Spleen (tissue), 11 donors: ENCODE data around the gene TOPBP1. TPM values are rescaled to one million over a fixed set of nuclear protein-coding genes. Genes with fewer than 3 reads are reported as not detected.

Experiments used
- DNase-seq: peaks from one replicate; pipeline ENCODE4 v3.0.0-alpha.2; 2020
- H3K27ac ChIP-seq, 8 donors: fragments of 200-600 bp; sonication (generic) in 7 of 8; 1 replicate in 4 of 8; 2 replicates in 4 of 8; pipeline versions ENCODE4 v1.5.0 to v1.8.0; 2016 to 2021; ENCODE audit warnings: inconsistent platforms in 4 of 8, mild to moderate bottlenecking in 4 of 8, moderate library complexity in 1 of 8
- H3K27me3 ChIP-seq, 7 donors: fragments of 200-600 bp; sonication (generic) in 6 of 7; replicated peaks in 1 of 7; 1 replicate in 4 of 7; 2 replicates in 3 of 7; pipeline versions ENCODE4 v1.5.0 to v1.8.0; 2016 to 2021; ENCODE audit warnings: inconsistent platforms in 3 of 7, mild to moderate bottlenecking in 1 of 7
- H3K36me3 ChIP-seq, 6 donors: fragments of 200-600 bp; sonication (generic) in 5 of 6; 1 replicate in 4 of 6; 2 replicates in 2 of 6; pipeline versions ENCODE4 v1.5.0 to v1.8.0; 2016 to 2021; ENCODE audit warnings: inconsistent platforms in 2 of 6
- H3K4me1 ChIP-seq, 6 donors: fragments of 200-600 bp; sonication (generic) in 5 of 6; 1 replicate in 3 of 6; 2 replicates in 3 of 6; pipeline versions ENCODE4 v1.5.0 to v1.8.0; 2016 to 2021; ENCODE audit warnings: inconsistent platforms in 3 of 6
- H3K4me3 ChIP-seq, 8 donors: fragments of 200-600 bp; sonication (generic) in 7 of 8; 1 replicate in 4 of 8; 2 replicates in 4 of 8; pipeline versions ENCODE4 v1.5.0 to v1.8.0; 2016 to 2021; ENCODE audit warnings: inconsistent platforms in 4 of 8, mild to moderate bottlenecking in 4 of 8, moderate library complexity in 2 of 8
- H3K9me3 ChIP-seq, 8 donors: fragments of 200-600 bp; sonication (generic) in 7 of 8; 1 replicate in 4 of 8; 2 replicates in 4 of 8; pipeline versions ENCODE4 v1.5.0 to v1.8.0; 2016 to 2021; ENCODE audit warnings: inconsistent platforms in 4 of 8
- CTCF ChIP-seq, 11 experiments: fragments of 200-600 bp in 7 of 11; fragments of 450-650 bp in 4 of 11; sonication (generic) in 4 of 11; IDR thresholded peaks in 8 of 11; conservative IDR thresholded peaks in 3 of 11; 1 replicate in 7 of 11; 2 replicates in 4 of 11; pipeline versions ENCODE4 v1.4.0 to v1.8.0; 2016 to 2021; ENCODE audit warnings: antibody characterized with exemption in 11 of 11, inconsistent platforms in 4 of 11, mild to moderate bottlenecking in 1 of 11
- POLR2A ChIP-seq, 3 donors: fragments of 450-650 bp; IDR thresholded peaks; one replicate each; pipeline ENCODE4 v1.5.1; 2017; ENCODE audit warnings: antibody characterized with exemption in 3 of 3, mild to moderate bottlenecking in 1 of 3
- POLR2AphosphoS5 ChIP-seq, 3 donors: sonication (generic); formaldehyde crosslinking; IDR thresholded peaks; one replicate each; pipeline ENCODE4 v1.5.1; 2017; ENCODE audit warnings: antibody characterized with exemption in 3 of 3
- WGBS, 5 donors: extraction: QIAGEN DNeasy Blood & Tissue Kit in 3 of 5; methylation state at CpG; one replicate each; pipeline versions ENCODE4 v1.1.5 to v1.1.7; 2013 to 2018; 5-methylcytosine and 5-hydroxymethylcytosine counted together
- intact Hi-C: fragments of 100-400 bp; cut with DNase I; formaldehyde crosslinking; loops from one replicate; pipeline ENCODE4 v1.15.0; 2023; ENCODE audit warnings: low total_unique reads
- polyA plus RNA-seq, 3 donors: library from polyadenylated mRNA; stranded (reverse); fragments of 200-250 nt; gene quantifications; one replicate each; pipeline ENCODE4 v1.2.1, GENCODE V29; 2013
- total RNA-seq, 7 donors: library from RNA; depleted of rRNA in 3 of 7; stranded (reverse); fragments of >200 nt in 3 of 7; fragmentation: NEBNext Ultra II Directional in 4 of 7; extraction: Animal tissue kit (Norgen Biotek cat#: 25700) in 4 of 7; gene quantifications; one replicate each; pipeline versions ENCODE4 v1.1.0 to v1.2.1, GENCODE V29; 2016 to 2021
- donor health status: healthy with polysubstance abuse.
- donor health status: DM: no; HTN: no; CAD: no; lungs with moderate emphysema.
- donor health status: DM: no; HTN: no; CAD: no.
- donor health status: Bipolar disorder and iron deficiency.
- donor health status: healthy.
- donor health status: DM: no; HTN: no; CAD: no.
- donor health status: DM: yes; HTN: yes; CAD: no.

The TOPBP1 gene
- total and polyA plus RNA-seq, 10 donors = 11.0 to 61.9 (median 30.7) TPM

DNA sequence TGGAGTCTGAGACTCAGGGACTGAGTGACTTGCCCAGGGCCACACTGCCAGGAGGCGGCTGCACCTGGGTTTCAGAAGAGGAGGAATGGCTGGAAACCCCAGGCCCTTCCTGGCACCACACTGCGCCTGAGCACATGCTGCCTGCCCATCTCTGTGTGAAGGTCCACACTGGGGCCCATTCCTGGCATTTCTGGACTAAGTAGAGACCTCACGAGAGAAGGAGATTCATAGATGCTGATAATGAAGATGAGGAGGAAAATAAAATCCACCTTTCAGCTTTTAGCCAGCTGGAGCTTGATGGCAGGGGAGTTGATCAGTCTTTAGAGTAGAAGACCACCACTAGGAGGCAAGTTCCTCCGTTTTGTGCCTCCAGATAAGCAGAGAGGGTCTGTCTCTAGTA is 44.3 kb upstream of the TOPBP1 start:
- H3K36me3 ChIP-seq = no peaks in the 10 kb centered on the region
- H3K27ac ChIP-seq = no peak overlapping the region
- H3K27me3 ChIP-seq = peaks cover 0 to 4% (median 0%) of the 10 kb centered on the region in 7 donors
- intact Hi-C loops = no loop called here
- WGBS, 5 donors = 75 to 84% (median 81%) methylated on average over 4 of the region's 4 CpGs
- TF ChIP-seq CTCF (IDR thresholded peaks at IDR 0.05 in 8 of 11, conservative IDR thresholded peaks at IDR 0.05 in 3 of 11) = no peak
- no peak for TF ChIP-seq POLR2A (IDR thresholded peaks at IDR 0.05)
- no peak for TF ChIP-seq POLR2AphosphoS5 (IDR thresholded peaks at IDR 0.05)
- H3K4me1 ChIP-seq = no peaks in the 10 kb centered on the region
- no peak for DNase-seq
- no peak overlapping the region for H3K4me3 ChIP-seq
- no peaks in the 10 kb centered on the region for H3K9me3 ChIP-seq

DNA sequence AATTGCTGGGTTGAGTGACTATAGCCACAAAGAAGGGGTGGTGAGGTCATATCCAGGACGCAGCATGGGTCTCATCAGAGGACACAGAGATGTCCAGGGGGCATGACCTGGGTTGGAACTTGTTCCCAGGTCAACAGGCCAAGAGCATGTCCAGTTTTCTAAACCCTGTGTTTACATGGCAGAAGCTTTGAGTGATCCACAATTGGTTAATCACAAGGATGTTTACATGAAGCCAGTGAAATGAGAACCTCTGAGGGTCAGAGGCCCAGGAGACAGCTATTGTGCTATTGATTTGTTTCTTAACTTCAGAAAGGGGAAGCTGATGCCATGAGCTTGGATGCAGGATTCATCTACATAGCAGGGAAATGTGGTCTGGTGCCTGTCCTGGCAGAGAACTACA is 42.2 kb upstream of the TOPBP1 start:
- H3K4me3 ChIP-seq = no peak overlapping the region
- TF ChIP-seq CTCF (IDR thresholded peaks at IDR 0.05 in 8 of 11, conservative IDR thresholded peaks at IDR 0.05 in 3 of 11) (no peak), POLR2A (IDR thresholded peaks at IDR 0.05) (no peak), POLR2AphosphoS5 (IDR thresholded peaks at IDR 0.05) (no peak)
- peaks cover 0 to 4% (median 0%) of the 10 kb centered on the region in 7 donors for H3K27me3 ChIP-seq
- H3K27ac ChIP-seq = no peak overlapping the region
- DNase-seq = no peak
- intact Hi-C loops = no loop called here
- no peaks in the 10 kb centered on the region for H3K9me3 ChIP-seq
- no peaks in the 10 kb centered on the region for H3K4me1 ChIP-seq
- no peaks in the 10 kb centered on the region for H3K36me3 ChIP-seq
- 40 to 74% (median 70%) methylated on average over 1 of the region's 1 CpG for WGBS, 5 donors

GRCh38 chr3:133701435-133702358 is 40.0 kb upstream of the TOPBP1 start:
- no peak overlapping the region for H3K27ac ChIP-seq
- no peak for DNase-seq
- H3K9me3 ChIP-seq = peaks cover 0 to 9% (median 0%) of the 10 kb centered on the region in 8 donors
- H3K4me3 ChIP-seq = no peak overlapping the region
- TF ChIP-seq POLR2AphosphoS5 (IDR thresholded peaks at IDR 0.05) (no peak), POLR2A (IDR thresholded peaks at IDR 0.05) (no peak), CTCF (IDR thresholded peaks at IDR 0.05 in 8 of 11, conservative IDR thresholded peaks at IDR 0.05 in 3 of 11) (no peak)
- intact Hi-C loops = no loop called here
- H3K4me1 ChIP-seq = no peaks in the 10 kb centered on the region
- H3K36me3 ChIP-seq = no peaks in the 10 kb centered on the region
- WGBS, 5 donors = 83 to 97% (median 86%) methylated on average over 6 to 7 of the region's 7 CpGs
- H3K27me3 ChIP-seq = peaks cover 0 to 3% (median 0%) of the 10 kb centered on the region in 7 donors

DNA sequence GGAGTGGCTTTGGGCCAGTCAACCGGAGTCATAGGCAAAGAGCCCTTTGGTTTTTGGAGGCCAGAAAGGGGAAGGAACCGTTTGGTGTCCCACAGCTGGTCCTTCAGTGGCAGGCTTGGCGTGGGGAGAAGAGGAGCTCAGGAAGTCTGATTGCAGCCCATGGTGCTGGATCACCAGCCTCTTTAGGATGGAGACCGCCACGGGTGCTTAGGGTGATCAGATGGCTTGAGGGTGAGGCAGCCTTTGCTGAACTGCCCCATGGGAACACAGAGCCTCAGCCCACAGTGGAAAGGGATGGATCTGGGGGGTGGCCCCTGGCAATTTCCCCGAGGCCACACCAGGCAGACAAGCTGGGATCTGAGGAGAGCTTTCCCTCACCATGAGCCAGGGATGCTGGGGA is 38.6 kb upstream of the TOPBP1 start:
- no peaks in the 10 kb centered on the region for H3K4me1 ChIP-seq
- no peaks in the 10 kb centered on the region for H3K36me3 ChIP-seq
- TF ChIP-seq POLR2A (IDR thresholded peaks at IDR 0.05) = no peak
- no peak for TF ChIP-seq POLR2AphosphoS5 (IDR thresholded peaks at IDR 0.05)
- no peak for TF ChIP-seq CTCF (IDR thresholded peaks at IDR 0.05 in 8 of 11, conservative IDR thresholded peaks at IDR 0.05 in 3 of 11)
- H3K27ac ChIP-seq = no peak overlapping the region
- intact Hi-C loops = no loop called here
- no peak overlapping the region for H3K4me3 ChIP-seq
- H3K27me3 ChIP-seq = no peaks in the 10 kb centered on the region
- no peak for DNase-seq
- H3K9me3 ChIP-seq = peaks cover 0 to 9% (median 0%) of the 10 kb centered on the region in 8 donors
- 70 to 89% (median 81%) methylated on average over 6 of the region's 6 CpGs for WGBS, 5 donors
